Heart right ventricle (tissue), 16 donors: ENCODE data around the gene HELZ. TPM values are rescaled to one million over a fixed set of nuclear protein-coding genes. Genes with fewer than 3 reads are reported as not detected.

Source experiments
- ATAC-seq, 8 donors: fragments of 200-7000 bp; cut with Tn5 transposase; one replicate each; pipeline ENCODE4 v1.9.1; 2020; ENCODE audit warnings: mild to moderate bottlenecking in 8 of 8, moderate library complexity in 8 of 8, moderate number of reproducible peaks in 1 of 8
- DNase-seq, 2 donors: peaks; one replicate each; pipeline ENCODE4 v3.0.0-alpha.2; 2020
- H3K27ac ChIP-seq, 10 donors: fragments of 200-600 bp; sonication (generic) in 2 of 10; one replicate each; pipeline versions ENCODE4 v1.5.0 to v1.8.0; 2020 to 2022; ENCODE audit warnings: mild to moderate bottlenecking in 3 of 10
- H3K27me3 ChIP-seq, 7 donors: fragments of 200-600 bp; one replicate each; pipeline ENCODE4 v1.8.0; 2021 to 2022; ENCODE audit warnings: mild to moderate bottlenecking in 2 of 7
- H3K36me3 ChIP-seq, 9 donors: fragments of 200-600 bp; sonication (generic) in 1 of 9; one replicate each; pipeline versions ENCODE4 v1.5.0 to v1.8.0; 2020 to 2022; ENCODE audit warnings: mild to moderate bottlenecking in 2 of 9
- H3K4me1 ChIP-seq, 9 donors: fragments of 200-600 bp; sonication (generic) in 1 of 9; one replicate each; pipeline versions ENCODE4 v1.5.0 to v1.8.0; 2020 to 2022; ENCODE audit warnings: mild to moderate bottlenecking in 4 of 9
- H3K4me3 ChIP-seq, 10 donors: fragments of 200-600 bp; sonication (generic) in 2 of 10; one replicate each; pipeline versions ENCODE4 v1.5.0 to v1.8.0; 2020 to 2022; ENCODE audit warnings: mild to moderate bottlenecking in 7 of 10, moderate library complexity in 2 of 10
- H3K9me3 ChIP-seq, 11 donors: fragments of 200-600 bp in 10 of 11; sonication (generic) in 2 of 11; one replicate each; pipeline versions ENCODE4 v1.5.0 to v1.8.0; 2013 to 2022; ENCODE audit warnings: mild to moderate bottlenecking in 2 of 11, control low read depth in 1 of 11, moderate library complexity in 1 of 11
- CTCF ChIP-seq, 9 donors: fragments of 200-600 bp; sonication (generic) in 2 of 9; IDR thresholded peaks; one replicate each; pipeline versions ENCODE4 v1.5.0 to v1.8.0; 2021 to 2022; ENCODE audit warnings: antibody characterized with exemption in 9 of 9, mild to moderate bottlenecking in 5 of 9, moderate library complexity in 1 of 9
- WGBS, 2 donors: extraction: QIAGEN DNeasy Blood & Tissue Kit; methylation state at CpG; one replicate each; pipeline ENCODE4 v1.1.7; 2013; ENCODE audit warnings: inconsistent platforms in 1 of 2; 5-methylcytosine and 5-hydroxymethylcytosine counted together
- intact Hi-C, 10 donors: fragments of 100-400 bp; cut with DNase I; formaldehyde crosslinking; loops; one replicate each; pipeline versions ENCODE4 v1.11.1 to v1.14.2; 2022
- polyA plus RNA-seq, 2 donors: library from polyadenylated mRNA; stranded (reverse); fragments of 200-250 nt; gene quantifications; one replicate each; pipeline ENCODE4 v1.2.3, GENCODE V29; 2013
- total RNA-seq, 10 donors: library from RNA; stranded (reverse); fragmentation: NEBNext Ultra II Directional in 3 of 10; extraction: Animal tissue kit (Norgen Biotek cat#: 25700) in 3 of 10; gene quantifications; one replicate each; pipeline versions ENCODE4 v1.2.1 to v1.2.4, GENCODE V29; 2021 to 2023
- donor health status: Arrhythmogenic right ventricular cardiomyopathy.
- donor health status: ischemic (EF 13 %, LVEDD 7.1; RV severe dilation, severe dysfunction).
- donor health status: healthy with polysubstance abuse.
- donor health status: DM: no; HTN: yes; CAD: no.
- donor health status: DM: no; HTN: no; CAD: no.
- donor health status: ischemic (EF 25% LVEDD 6.9; RV normal size, moderate dysfunction).
- donor health status: ischemic (EF 25% LVEDD 5.7; RV mildly dilated, moderate dysfunction).
- donor health status: healthy.
- donor health status: DM: yes; HTN: yes; CAD: no.
- donor health status: Ischemic cardiomyopathy.
- donor health status: ischemic (EF 35%, LVEDD 5.7; RV mildly dilated, moderate dysfunction).
- donor health status: nonischemic (EF 11% LVEDD 7.7; RV severe dilation, severe dysfunction).
- donor health status: DM: yes; HTN: yes; CAD: no.
- donor health status: PGD.
- donor health status: ischemic (EF 29% LVEDD 5.4; RV normal size, mild dysfunction).
- donor health status: nonischemic (EF 23%, LVEDD 6.1; RV moderate dilation, normal function).

The HELZ gene
- total and polyA plus RNA-seq, 12 donors = 2.4 to 50.3 (median 40.6) TPM

- intact Hi-C loops = no loop called here
- ATAC-seq = no peak
- H3K36me3 ChIP-seq = peaks cover 0 to 96% (median 8%) of the 10 kb centered on the region in 9 donors
These were observed 108.0 kb downstream of the HELZ start for GRCh38 chr17:67137026-67137370.

GRCh38 chr17:67136191-67137025, 108.6 kb downstream of the HELZ start:
- Histone ChIP-seq H3K36me3 (peaks cover 0 to 94% (median 5%) of the 10 kb centered on the region in 9 donors), H3K4me3 (no peak overlapping the region), H3K4me1 (peaks cover 0 to 16% (median 0%) of the 10 kb centered on the region in 9 donors), H3K9me3 (no peaks in the 10 kb centered on the region), H3K27ac (no peak overlapping the region), H3K27me3 (no peaks in the 10 kb centered on the region)
- DNase-seq (no peak), ATAC-seq (no peak)
- TF ChIP-seq CTCF (IDR thresholded peaks at IDR 0.05) = no peak
- intact Hi-C loops = no loop called here
- 91 to 93% methylated on average over 5 of the region's 5 CpGs for WGBS, 2 donors

More at GRCh38 chr17:67137026-67137370, 108.0 kb downstream of the HELZ start:
- H3K27ac ChIP-seq = no peak overlapping the region
- no peak for DNase-seq
- peaks cover 0 to 16% (median 0%) of the 10 kb centered on the region in 9 donors for H3K4me1 ChIP-seq
- H3K4me3 ChIP-seq = no peak overlapping the region
- 96 to 98% methylated on average over 3 of the region's 3 CpGs for WGBS, 2 donors
- H3K27me3 ChIP-seq = no peaks in the 10 kb centered on the region
- peaks cover 0 to 4% (median 0%) of the 10 kb centered on the region in 11 donors for H3K9me3 ChIP-seq
- TF ChIP-seq CTCF (IDR thresholded peaks at IDR 0.05) = no peak

GRCh38 chr17:67133161-67133560, 111.8 kb downstream of the HELZ start:
- H3K9me3 ChIP-seq = no peaks in the 10 kb centered on the region
- no peaks in the 10 kb centered on the region for H3K27me3 ChIP-seq
- intact Hi-C loops = no loop called here
- ATAC-seq (no peak), DNase-seq (no peak)
- no peak overlapping the region for H3K4me3 ChIP-seq
- peaks cover 0 to 85% (median 9%) of the 10 kb centered on the region in 9 donors for H3K36me3 ChIP-seq
- no peak for TF ChIP-seq CTCF (IDR thresholded peaks at IDR 0.05)
- peaks cover 0 to 2% (median 0%) of the 10 kb centered on the region in 9 donors for H3K4me1 ChIP-seq
- H3K27ac ChIP-seq = no peak overlapping the region

- intact Hi-C loops = no loop called here
- ATAC-seq (no peak), DNase-seq (no peak)
- H3K9me3 ChIP-seq = no peaks in the 10 kb centered on the region
- H3K27me3 ChIP-seq = no peaks in the 10 kb centered on the region
- H3K36me3 ChIP-seq = peaks cover 0 to 85% (median 9%) of the 10 kb centered on the region in 9 donors
- no peak overlapping the region for H3K27ac ChIP-seq
- no peaks in the 10 kb centered on the region for H3K4me1 ChIP-seq
- 94 to 95% methylated on average over 1 of the region's 1 CpG for whole genome bisulfite sequencing, 2 donors
- TF ChIP-seq CTCF (IDR thresholded peaks at IDR 0.05) = no peak
- H3K4me3 ChIP-seq = no peak overlapping the region
These were observed 112.6 kb downstream of the HELZ start for GRCh38 chr17:67132366-67132765.
